Esophagus squamous epithelium (tissue), 5 donors: ENCODE data around the gene RNF208. TPM values are rescaled to one million over a fixed set of nuclear protein-coding genes. Genes with fewer than 3 reads are reported as not detected.

Experiments used
- DNase-seq: peaks from one replicate; lab custom pipeline; 2025; lab: John Stamatoyannopoulos, UW
- H3K27ac ChIP-seq, 4 donors: fragments of 200-600 bp; sonication (generic); one replicate each; pipeline ENCODE4 v1.5.1; 2016 to 2019; ENCODE audit warnings: mild to moderate bottlenecking in 1 of 4
- H3K27me3 ChIP-seq, 4 donors: fragments of 200-600 bp; sonication (generic); 1 replicate in 3 of 4; 2 replicates in 1 of 4; pipeline versions ENCODE4 v1.5.1 to v1.6.0; 2017 to 2021; ENCODE audit warnings: antibody characterized with exemption in 1 of 4
- H3K36me3 ChIP-seq, 3 donors: fragments of 200-600 bp; sonication (generic); one replicate each; pipeline ENCODE4 v1.5.1; 2016 to 2019
- H3K4me1 ChIP-seq, 3 donors: fragments of 200-600 bp; sonication (generic); one replicate each; pipeline ENCODE4 v1.5.1; 2017 to 2019
- H3K4me3 ChIP-seq, 4 donors: fragments of 200-600 bp; sonication (generic); 1 replicate in 3 of 4; 2 replicates in 1 of 4; pipeline ENCODE4 v1.5.1; 2016 to 2019; ENCODE audit warnings: mild to moderate bottlenecking in 2 of 4, moderate library complexity in 1 of 4
- H3K9me3 ChIP-seq, 3 donors: fragments of 200-600 bp; sonication (generic); one replicate each; pipeline ENCODE4 v1.5.1; 2016 to 2019
- POLR2A ChIP-seq, 4 donors: fragments of 450-650 bp; IDR thresholded peaks; one replicate each; pipeline ENCODE4 v1.6.1; 2017; ENCODE audit warnings: antibody characterized with exemption in 4 of 4, mild to moderate bottlenecking in 4 of 4, moderate library complexity in 3 of 4
- WGBS, 2 donors: methylation state at CpG; one replicate each; pipeline ENCODE4 v1.1.5; 2018; 5-methylcytosine and 5-hydroxymethylcytosine counted together
- intact Hi-C: fragments of 100-400 bp; cut with DNase I; formaldehyde crosslinking; loops from one replicate; pipeline ENCODE4 v1.15.0; 2022
- total RNA-seq, 4 donors: library from RNA; depleted of rRNA; stranded (reverse); fragments of >200 nt; gene quantifications; one replicate each; pipeline ENCODE4 v1.1.0, GENCODE V29; 2016
- TF ChIP-seq, protein P1 (sequence below), 6 experiments: fragments of 450-650 bp in 4 of 6; fragments of 200-600 bp in 2 of 6; sonication (generic) in 2 of 6; IDR thresholded peaks; one replicate each; pipeline ENCODE4 v1.5.1; 2016 to 2019; ENCODE audit warnings: antibody characterized with exemption in 6 of 6, mild to moderate bottlenecking in 4 of 6, moderate library complexity in 4 of 6
- donor health status: DM: yes; HTN: yes; CAD: no.

Gene RNF208
- total RNA-seq, 4 donors from 2014 or later = 2.3 to 3.2 (median 2.5) TPM

- no peaks in the 10 kb centered on the region for H3K9me3 ChIP-seq
- peak overlapping the region; percentile 85 to 99 (median 98) for H3K27ac ChIP-seq
- peaks cover 18 to 62% (median 20%) of the 10 kb centered on the region in 3 donors for H3K36me3 ChIP-seq
- no peaks in the 10 kb centered on the region for H3K27me3 ChIP-seq
- intact Hi-C loops = no loop called here
- peak overlapping the region in 3 of 4 donors; percentile 78 to 100 (median 90) for H3K4me3 ChIP-seq
- peaks cover 56 to 82% (median 58%) of the 10 kb centered on the region in 3 donors for H3K4me1 ChIP-seq
- DNase-seq = no peak
- TF ChIP-seq, protein P1, sequence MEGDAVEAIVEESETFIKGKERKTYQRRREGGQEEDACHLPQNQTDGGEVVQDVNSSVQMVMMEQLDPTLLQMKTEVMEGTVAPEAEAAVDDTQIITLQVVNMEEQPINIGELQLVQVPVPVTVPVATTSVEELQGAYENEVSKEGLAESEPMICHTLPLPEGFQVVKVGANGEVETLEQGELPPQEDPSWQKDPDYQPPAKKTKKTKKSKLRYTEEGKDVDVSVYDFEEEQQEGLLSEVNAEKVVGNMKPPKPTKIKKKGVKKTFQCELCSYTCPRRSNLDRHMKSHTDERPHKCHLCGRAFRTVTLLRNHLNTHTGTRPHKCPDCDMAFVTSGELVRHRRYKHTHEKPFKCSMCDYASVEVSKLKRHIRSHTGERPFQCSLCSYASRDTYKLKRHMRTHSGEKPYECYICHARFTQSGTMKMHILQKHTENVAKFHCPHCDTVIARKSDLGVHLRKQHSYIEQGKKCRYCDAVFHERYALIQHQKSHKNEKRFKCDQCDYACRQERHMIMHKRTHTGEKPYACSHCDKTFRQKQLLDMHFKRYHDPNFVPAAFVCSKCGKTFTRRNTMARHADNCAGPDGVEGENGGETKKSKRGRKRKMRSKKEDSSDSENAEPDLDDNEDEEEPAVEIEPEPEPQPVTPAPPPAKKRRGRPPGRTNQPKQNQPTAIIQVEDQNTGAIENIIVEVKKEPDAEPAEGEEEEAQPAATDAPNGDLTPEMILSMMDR (IDR thresholded peaks at IDR 0.05) = peak in 1 of 6 experiments; percentile 32
- no peak for TF ChIP-seq POLR2A (IDR thresholded peaks at IDR 0.05)
- WGBS, 2 donors = 44 to 64% methylated on average over 2 to 3 of the region's 9 CpGs
These were observed 31.7 kb downstream of the RNF208 start for GRCh38 chr9:137190315-137190856.

DNA sequence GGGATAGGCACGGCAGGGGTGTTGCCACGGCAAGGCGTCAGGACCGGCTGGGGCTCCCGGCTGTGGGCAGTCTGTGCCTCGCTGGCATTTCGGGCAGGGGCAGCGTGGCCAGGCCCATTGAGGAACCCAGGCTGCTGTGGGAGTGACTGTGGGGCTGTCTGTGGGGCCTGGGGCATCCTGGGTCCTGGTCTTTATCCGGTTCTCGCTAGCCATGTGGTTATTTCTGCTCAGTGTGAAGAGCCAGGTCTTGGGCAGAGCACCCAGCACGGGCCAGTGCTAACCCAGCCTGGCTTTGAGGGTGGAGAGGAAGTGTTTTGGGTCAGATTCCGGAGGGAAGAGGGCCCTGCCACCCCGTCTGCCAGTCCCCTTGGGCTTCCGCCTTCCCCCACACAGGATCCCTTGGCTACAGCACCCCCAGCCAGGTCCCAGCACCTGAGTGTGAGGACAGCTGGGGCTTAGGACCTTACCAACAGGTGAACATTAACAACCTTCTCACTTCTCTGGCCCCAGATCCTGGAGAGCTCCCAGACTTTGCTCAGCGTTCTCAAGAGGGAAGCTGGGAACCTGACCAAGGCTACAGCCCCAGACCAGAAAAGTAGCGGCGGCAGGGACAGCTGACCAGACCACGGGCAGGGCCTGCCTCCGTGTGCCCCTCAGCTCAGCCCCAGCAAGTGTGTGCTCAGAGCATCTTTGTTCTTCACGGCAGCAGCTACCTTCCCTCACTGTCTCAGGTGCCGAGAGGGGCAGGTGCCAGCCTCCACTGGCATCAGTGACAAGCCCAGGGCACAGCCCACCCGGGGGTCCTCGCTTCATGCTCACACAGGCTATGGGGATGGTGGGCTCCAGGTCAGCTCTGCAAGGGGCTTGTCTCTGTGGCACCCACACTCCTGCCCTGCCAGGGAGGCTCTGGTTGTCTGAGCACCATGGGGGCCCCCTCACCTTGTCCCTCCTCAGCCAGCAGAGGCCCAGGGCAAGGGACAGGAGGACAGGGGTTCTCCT, 32.4 kb downstream of the RNF208 start:
- Histone ChIP-seq H3K36me3 (peaks cover 22 to 70% (median 27%) of the 10 kb centered on the region in 3 donors), H3K4me3 (peak overlapping the region; percentile 78 to 100 (median 88)), H3K9me3 (no peaks in the 10 kb centered on the region), H3K4me1 (peaks cover 49 to 82% (median 50%) of the 10 kb centered on the region in 3 donors), H3K27me3 (no peaks in the 10 kb centered on the region), H3K27ac (peak overlapping the region; percentile 85 to 99 (median 98))
- intact Hi-C loops = loop anchor here (10.0 kb wide), 1 partner anchor 45 kb away; the partner anchor contains the start of gene SLC34A3
- WGBS, 2 donors = 3 to 14% methylated on average over 3 to 7 of the region's 23 CpGs
- no peak for DNase-seq
- no peak for TF ChIP-seq POLR2A (IDR thresholded peaks at IDR 0.05)
- TF ChIP-seq, protein P1 (IDR thresholded peaks at IDR 0.05) = no peak

- intact Hi-C loops = loop anchor here (10.0 kb wide), 1 partner anchor 46 kb away; the partner anchor contains the start of gene SLC34A3
- WGBS, 2 donors = 0% methylated on average over 25 of the region's 98 CpGs; no CpG with 5 or more reads in 1 of the 2 donors
- no peaks in the 10 kb centered on the region for H3K27me3 ChIP-seq
- TF ChIP-seq, protein P1 (IDR thresholded peaks at IDR 0.05) = peak in 4 of 6 experiments; percentile 16 to 73 (median 36)
- TF ChIP-seq POLR2A (IDR thresholded peaks at IDR 0.05) = peak in 3 of 4 donors; percentile 89 to 93 (median 92)
- H3K4me3 ChIP-seq = peak within 1 kb of the TSS; percentile 78 to 100 (median 88)
- H3K27ac ChIP-seq = peak within 1 kb of the TSS; percentile 85 to 99 (median 98)
- peaks cover 41 to 74% (median 43%) of the 10 kb centered on the region in 3 donors for H3K4me1 ChIP-seq
- no peaks in the 10 kb centered on the region for H3K9me3 ChIP-seq
- DNase-seq = peak; percentile 62
- peaks cover 25 to 79% (median 32%) of the 10 kb centered on the region in 3 donors for H3K36me3 ChIP-seq
These were observed 33.3 kb downstream of the RNF208 start, which contains the start of the genes ANAPC2 and SSNA1 for GRCh38 chr9:137188490-137189296. ANAPC2 (minus strand) TSS chr9:137188560; CDS start chr9:137188532, 28 bp downstream. SSNA1 (plus strand) TSS chr9:137188676; CDS start chr9:137188727, 51 bp downstream.

DNA sequence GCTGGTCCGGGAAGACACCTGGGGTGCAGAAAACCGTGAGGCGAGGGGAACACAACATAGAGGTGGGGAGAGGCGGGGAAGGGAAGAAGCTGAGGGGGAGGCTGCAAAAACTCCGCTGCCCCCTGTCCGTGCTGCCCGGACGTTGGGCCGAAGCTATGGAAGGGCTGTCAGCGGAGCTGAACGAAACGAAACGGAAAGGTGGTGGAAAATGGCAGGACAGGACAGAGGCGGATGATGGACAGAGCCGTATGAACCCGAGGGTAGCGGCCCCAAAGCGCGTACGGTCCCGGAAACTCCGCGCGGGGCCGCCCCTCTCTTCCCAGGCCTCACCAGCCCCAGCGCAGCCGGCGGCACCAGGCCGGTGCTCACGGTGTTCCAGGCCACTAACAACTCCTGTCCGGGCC, 34.0 kb downstream of the RNF208 start:
- H3K4me3 ChIP-seq = peak overlapping the region; percentile 78 to 100 (median 88)
- peaks cover 41 to 69% (median 43%) of the 10 kb centered on the region in 3 donors for H3K4me1 ChIP-seq
- H3K27me3 ChIP-seq = no peaks in the 10 kb centered on the region
- H3K27ac ChIP-seq = peak overlapping the region; percentile 85 to 99 (median 98)
- TF ChIP-seq, protein P1 (IDR thresholded peaks at IDR 0.05) = no peak
- no peak for TF ChIP-seq POLR2A (IDR thresholded peaks at IDR 0.05)
- H3K9me3 ChIP-seq = no peaks in the 10 kb centered on the region
- peaks cover 31 to 79% (median 38%) of the 10 kb centered on the region in 3 donors for H3K36me3 ChIP-seq
- intact Hi-C loops = loop anchor here (10.0 kb wide), 1 partner anchor 47 kb away; the partner anchor contains the start of gene SLC34A3
- 0 to 1% methylated on average over 12 to 13 of the region's 31 CpGs for WGBS, 2 donors
- no peak for DNase-seq
